ENCODE results near the gene GSKIP.

DNA sequence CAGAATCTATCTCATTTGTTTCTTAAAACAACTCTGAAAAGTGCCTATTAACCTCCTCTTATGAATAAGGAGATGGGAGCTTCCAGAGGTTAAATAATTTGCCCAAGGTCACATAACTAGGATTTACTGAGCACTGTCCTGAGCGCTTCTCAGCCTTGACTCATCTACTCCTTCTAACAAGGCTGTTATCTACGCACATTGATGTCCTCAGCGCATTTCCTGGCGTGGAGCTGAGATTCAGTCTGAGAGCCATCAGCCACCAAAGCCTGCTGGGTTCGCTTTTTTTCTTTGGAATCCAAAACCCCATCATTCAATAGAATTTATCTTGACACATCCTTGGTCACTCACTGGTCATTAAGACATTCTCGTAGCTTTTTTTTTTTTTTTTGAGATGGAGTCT lies 57.9 kb downstream of the GSKIP start:
- TF ChIP-seq POLR2A (IDR thresholded peaks at IDR 0.05) (no peak), CTCF (IDR thresholded peaks at IDR 0.05) (no peak)

Measured in lower leg skin (tissue), 3 donors.